BLaER1 (cell line): ENCODE results near the gene COL27A1.
A peak's percentile ranks its signal among the peaks of the same experiment; 100 is the strongest.

ENCODE experiments used
- H3K27ac ChIP-seq: shearing (Covaris generic); formaldehyde crosslinking; 2 replicates; pipeline ENCODE4 v1.8.1; 2022
- H3K27me3 ChIP-seq: shearing (Covaris generic); formaldehyde crosslinking; 2 replicates; pipeline ENCODE4 v1.8.1; 2022
- H3K36me3 ChIP-seq: shearing (Covaris generic); formaldehyde crosslinking; 2 replicates; pipeline ENCODE4 v1.8.1; 2022
- H3K4me1 ChIP-seq: shearing (Covaris generic); formaldehyde crosslinking; 2 replicates; pipeline ENCODE4 v1.8.1; 2022
- H3K4me2 ChIP-seq: shearing (Covaris generic); formaldehyde crosslinking; 2 replicates; pipeline ENCODE4 v1.8.1; 2022
- H3K4me3 ChIP-seq: shearing (Covaris generic); formaldehyde crosslinking; 2 replicates; pipeline ENCODE4 v1.8.1; 2022
- H3K9ac ChIP-seq: shearing (Covaris generic); formaldehyde crosslinking; 2 replicates; pipeline ENCODE4 v1.8.1; 2022
- H3K9me3 ChIP-seq: shearing (Covaris generic); formaldehyde crosslinking; 2 replicates; pipeline ENCODE4 v1.8.1; 2022
- H4K20me1 ChIP-seq: shearing (Covaris generic); formaldehyde crosslinking; 2 replicates; pipeline ENCODE4 v1.8.1; 2022
- Cebpa-rat ChIP-seq: shearing (Covaris generic); IDR thresholded peaks from 2 replicates; pipeline ENCODE4 v1.8.1; 2022

Gene COL27A1

GRCh38 chr9:114146735-114147134 lies 8.6 kb upstream of the COL27A1 start:
- H3K4me2 ChIP-seq = no peak overlapping the region
- no peak overlapping the region for H3K27ac ChIP-seq
- peaks cover 3% of the 10 kb centered on the region for H3K27me3 ChIP-seq
- no peaks in the 10 kb centered on the region for H3K4me1 ChIP-seq
- no peaks in the 10 kb centered on the region for H3K36me3 ChIP-seq
- H3K9me3 ChIP-seq = no peaks in the 10 kb centered on the region
- H4K20me1 ChIP-seq = no peaks in the 10 kb centered on the region
- H3K9ac ChIP-seq = no peak overlapping the region
- no peak overlapping the region for H3K4me3 ChIP-seq
- no peak for TF ChIP-seq Cebpa-rat

GRCh38 chr9:114149181-114149580 lies 6.2 kb upstream of the COL27A1 start:
- Histone ChIP-seq H4K20me1 (peaks cover 10% of the 10 kb centered on the region), H3K4me3 (no peak overlapping the region), H3K27ac (no peak overlapping the region), H3K4me2 (no peak overlapping the region), H3K9ac (no peak overlapping the region), H3K27me3 (peaks cover 28% of the 10 kb centered on the region), H3K9me3 (no peaks in the 10 kb centered on the region), H3K4me1 (peaks cover 9% of the 10 kb centered on the region), H3K36me3 (no peaks in the 10 kb centered on the region)
- no peak for TF ChIP-seq Cebpa-rat

DNA sequence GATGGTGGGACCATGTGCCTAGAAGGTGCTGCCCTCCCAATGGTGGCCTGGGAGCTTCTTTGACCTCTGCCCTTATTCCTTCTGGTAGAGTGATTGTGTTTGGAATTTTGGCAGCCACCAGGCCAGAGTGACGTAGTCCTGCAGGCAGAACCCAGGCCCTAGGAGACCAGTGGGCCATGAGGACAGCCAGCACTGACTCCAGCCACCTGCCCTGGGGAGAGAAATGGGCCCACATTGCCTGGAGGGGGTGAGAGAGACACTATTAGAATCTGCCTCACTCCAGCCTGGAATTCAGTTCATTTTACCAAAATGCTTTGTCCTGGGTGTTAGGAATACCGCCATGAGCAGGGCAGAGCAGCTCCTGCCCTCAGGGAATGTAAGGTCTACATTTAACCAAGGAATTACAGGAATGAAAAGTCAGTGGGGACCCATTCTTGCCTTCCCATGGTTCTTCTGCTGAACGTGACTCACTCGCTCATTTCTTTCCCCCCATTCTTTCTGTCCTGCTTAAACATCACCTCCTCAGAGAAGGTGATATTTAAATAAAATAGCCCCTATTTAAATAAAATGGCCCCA lies 5.5 kb upstream of the COL27A1 start:
- no peaks in the 10 kb centered on the region for H3K36me3 ChIP-seq
- peaks cover 15% of the 10 kb centered on the region for H3K4me1 ChIP-seq
- peaks cover 17% of the 10 kb centered on the region for H4K20me1 ChIP-seq
- no peak overlapping the region for H3K27ac ChIP-seq
- peaks cover 34% of the 10 kb centered on the region for H3K27me3 ChIP-seq
- H3K9ac ChIP-seq = no peak overlapping the region
- H3K9me3 ChIP-seq = no peaks in the 10 kb centered on the region
- H3K4me3 ChIP-seq = no peak overlapping the region
- H3K4me2 ChIP-seq = no peak overlapping the region
- no peak for TF ChIP-seq Cebpa-rat

GRCh38 chr9:114150608-114151007 lies 4.7 kb upstream of the COL27A1 start:
- TF ChIP-seq Cebpa-rat = no peak
- Histone ChIP-seq H3K27me3 (peaks cover 38% of the 10 kb centered on the region), H4K20me1 (peaks cover 17% of the 10 kb centered on the region), H3K4me1 (peaks cover 19% of the 10 kb centered on the region), H3K36me3 (no peaks in the 10 kb centered on the region), H3K9me3 (no peaks in the 10 kb centered on the region), H3K9ac (no peak overlapping the region), H3K4me3 (no peak overlapping the region), H3K4me2 (no peak overlapping the region), H3K27ac (no peak overlapping the region)

GRCh38 chr9:114151426-114151956 lies 3.8 kb upstream of the COL27A1 start:
- peaks cover 17% of the 10 kb centered on the region for H4K20me1 ChIP-seq
- H3K4me2 ChIP-seq = no peak overlapping the region
- no peak overlapping the region for H3K27ac ChIP-seq
- peaks cover 38% of the 10 kb centered on the region for H3K27me3 ChIP-seq
- TF ChIP-seq Cebpa-rat = no peak
- peaks cover 19% of the 10 kb centered on the region for H3K4me1 ChIP-seq
- H3K4me3 ChIP-seq = no peak overlapping the region
- no peak overlapping the region for H3K9ac ChIP-seq
- no peaks in the 10 kb centered on the region for H3K9me3 ChIP-seq
- no peaks in the 10 kb centered on the region for H3K36me3 ChIP-seq

DNA sequence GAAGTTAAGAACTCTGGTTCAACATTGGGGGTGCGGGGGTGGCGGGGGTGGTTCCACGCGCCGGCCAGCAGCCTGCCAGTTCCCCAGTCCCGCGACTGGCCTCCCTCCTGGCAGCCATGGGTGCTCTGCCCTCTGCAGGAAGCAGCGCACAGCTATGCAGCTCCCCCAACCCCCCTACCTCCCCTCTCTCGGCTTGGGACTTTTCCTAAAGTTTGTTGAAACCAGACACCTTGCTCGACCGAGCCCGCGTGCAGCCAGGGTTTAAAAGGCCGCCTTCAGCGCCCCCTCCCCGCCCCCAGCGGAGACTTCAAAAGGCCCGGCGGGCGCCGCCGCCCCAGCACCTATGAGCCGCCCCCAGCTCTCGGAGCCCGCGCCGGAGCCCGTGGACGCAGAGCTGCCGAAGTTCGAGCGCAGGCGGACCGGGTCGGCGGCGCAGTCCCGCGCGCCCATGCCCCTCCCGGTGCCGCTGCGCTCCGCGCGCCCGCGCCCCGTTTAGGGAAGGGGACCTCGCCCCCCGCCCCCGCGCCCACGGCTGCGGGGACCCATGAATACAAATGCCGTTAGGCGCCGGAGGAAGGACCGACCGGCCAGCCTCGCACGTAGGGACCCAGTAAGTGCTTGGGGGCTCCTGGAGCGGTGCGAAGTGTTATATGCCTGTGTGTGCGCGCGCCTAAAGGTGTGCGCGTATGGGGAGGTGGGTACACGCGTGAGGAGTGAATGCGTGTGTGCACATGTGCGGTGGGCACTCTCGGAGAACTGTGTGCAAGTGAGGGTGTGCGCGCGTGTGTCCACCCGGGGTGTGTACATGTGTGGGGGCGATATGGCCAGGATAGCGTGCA lies 1.4 kb upstream of the COL27A1 start:
- H4K20me1 ChIP-seq = peaks cover 42% of the 10 kb centered on the region
- TF ChIP-seq Cebpa-rat = no peak
- H3K4me3 ChIP-seq = peak overlapping the region; percentile 95
- peak overlapping the region; percentile 88 for H3K4me2 ChIP-seq
- peaks cover 38% of the 10 kb centered on the region for H3K27me3 ChIP-seq
- peaks cover 43% of the 10 kb centered on the region for H3K4me1 ChIP-seq
- peak overlapping the region; percentile 37; the same call in 1 of the 2 replicates for H3K9ac ChIP-seq
- H3K27ac ChIP-seq = no peak overlapping the region
- no peaks in the 10 kb centered on the region for H3K36me3 ChIP-seq
- no peaks in the 10 kb centered on the region for H3K9me3 ChIP-seq

DNA sequence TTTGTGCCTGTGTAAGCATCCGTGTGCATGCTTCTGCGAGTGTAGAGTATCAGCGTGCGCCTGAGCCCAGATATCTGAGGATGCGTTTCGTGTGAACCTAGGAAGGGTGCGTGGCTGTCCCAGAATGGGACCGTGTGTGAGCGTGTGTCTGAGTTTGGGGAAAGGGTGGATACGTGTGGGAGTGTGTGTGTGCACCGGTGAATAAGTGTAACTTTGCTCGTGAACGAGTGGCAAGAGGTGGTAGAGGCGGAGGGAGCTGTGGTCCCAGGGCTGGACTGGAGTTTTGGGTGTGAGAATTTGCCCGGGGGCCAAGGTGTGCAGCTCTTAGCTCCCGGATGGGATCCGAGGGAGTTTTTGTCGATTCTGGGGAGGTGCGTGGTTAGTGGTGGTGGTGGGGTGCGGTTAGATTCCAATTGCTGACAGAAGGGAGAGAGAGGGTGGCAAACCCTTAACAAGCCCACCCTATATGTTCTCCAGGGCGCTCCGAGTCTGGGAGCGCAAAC lies 686 bp upstream of the COL27A1 start:
- H3K27ac ChIP-seq = no peak overlapping the region
- peak overlapping the region; percentile 88 for H3K4me2 ChIP-seq
- H3K4me3 ChIP-seq = peak overlapping the region; percentile 95
- H3K27me3 ChIP-seq = peaks cover 38% of the 10 kb centered on the region
- H4K20me1 ChIP-seq = peaks cover 49% of the 10 kb centered on the region
- H3K4me1 ChIP-seq = peaks cover 50% of the 10 kb centered on the region
- H3K36me3 ChIP-seq = no peaks in the 10 kb centered on the region
- no peaks in the 10 kb centered on the region for H3K9me3 ChIP-seq
- no peak overlapping the region for H3K9ac ChIP-seq
- TF ChIP-seq Cebpa-rat = no peak

GRCh38 chr9:114155995-114156656 lies 789 bp downstream of the COL27A1 start:
- Histone ChIP-seq H4K20me1 (peaks cover 63% of the 10 kb centered on the region), H3K36me3 (no peaks in the 10 kb centered on the region), H3K27ac (peak overlapping the region; percentile 91), H3K9ac (peak overlapping the region; percentile 91), H3K4me1 (peaks cover 65% of the 10 kb centered on the region), H3K4me2 (peak overlapping the region; percentile 88), H3K27me3 (peaks cover 38% of the 10 kb centered on the region), H3K4me3 (peak overlapping the region; percentile 95), H3K9me3 (no peaks in the 10 kb centered on the region)
- no peak for TF ChIP-seq Cebpa-rat

- TF ChIP-seq Cebpa-rat = no peak
- no peaks in the 10 kb centered on the region for H3K9me3 ChIP-seq
- peaks cover 70% of the 10 kb centered on the region for H4K20me1 ChIP-seq
- H3K4me3 ChIP-seq = peak overlapping the region; percentile 95
- peak overlapping the region; percentile 91 for H3K9ac ChIP-seq
- peaks cover 34% of the 10 kb centered on the region for H3K27me3 ChIP-seq
- H3K36me3 ChIP-seq = no peaks in the 10 kb centered on the region
- H3K4me1 ChIP-seq = peaks cover 72% of the 10 kb centered on the region
- peak overlapping the region; percentile 35 for H3K27ac ChIP-seq
- H3K4me2 ChIP-seq = peak overlapping the region; percentile 88
Measured at GRCh38 chr9:114156657-114157421, 1.5 kb downstream of the COL27A1 start.
